Muscle layer of colon (tissue), 2 donors: ENCODE results near the gene SOX14.

ENCODE experiments used
- H3K27ac ChIP-seq: one replicate; pipeline ENCODE4 v1.7.0; 2013; ENCODE audit warnings: low read depth, mild to moderate bottlenecking, low read length, moderate library complexity
- H3K27me3 ChIP-seq, 2 donors: one replicate each; pipeline ENCODE4 v1.7.0; 2013; ENCODE audit warnings: low read length in 2 of 2, mild to moderate bottlenecking in 2 of 2; ENCODE audit not compliant: insufficient read depth in 2 of 2, control insufficient read depth in 1 of 2
- H3K36me3 ChIP-seq: one replicate; pipeline ENCODE4 v1.7.0; 2013; ENCODE audit warnings: mild to moderate bottlenecking, low read length; ENCODE audit not compliant: insufficient read depth
- H3K4me1 ChIP-seq: one replicate; pipeline ENCODE4 v1.7.0; 2013; ENCODE audit warnings: mild to moderate bottlenecking, low read length; ENCODE audit not compliant: insufficient read depth
- H3K4me3 ChIP-seq, 2 donors: one replicate each; pipeline ENCODE4 v1.7.0; 2013; ENCODE audit warnings: low read length in 2 of 2, low read depth in 1 of 2, mild to moderate bottlenecking in 1 of 2, moderate library complexity in 1 of 2
- H3K9ac ChIP-seq: one replicate; pipeline ENCODE4 v1.7.0; 2013; ENCODE audit warnings: low read length
- H3K9me3 ChIP-seq: one replicate; pipeline ENCODE4 v1.7.0; 2013; ENCODE audit warnings: mild to moderate bottlenecking, low read length
- donor health status: abdominal sarcoma.
- donor health status: Adenocarcinoma of cecum.

The SOX14 gene

DNA sequence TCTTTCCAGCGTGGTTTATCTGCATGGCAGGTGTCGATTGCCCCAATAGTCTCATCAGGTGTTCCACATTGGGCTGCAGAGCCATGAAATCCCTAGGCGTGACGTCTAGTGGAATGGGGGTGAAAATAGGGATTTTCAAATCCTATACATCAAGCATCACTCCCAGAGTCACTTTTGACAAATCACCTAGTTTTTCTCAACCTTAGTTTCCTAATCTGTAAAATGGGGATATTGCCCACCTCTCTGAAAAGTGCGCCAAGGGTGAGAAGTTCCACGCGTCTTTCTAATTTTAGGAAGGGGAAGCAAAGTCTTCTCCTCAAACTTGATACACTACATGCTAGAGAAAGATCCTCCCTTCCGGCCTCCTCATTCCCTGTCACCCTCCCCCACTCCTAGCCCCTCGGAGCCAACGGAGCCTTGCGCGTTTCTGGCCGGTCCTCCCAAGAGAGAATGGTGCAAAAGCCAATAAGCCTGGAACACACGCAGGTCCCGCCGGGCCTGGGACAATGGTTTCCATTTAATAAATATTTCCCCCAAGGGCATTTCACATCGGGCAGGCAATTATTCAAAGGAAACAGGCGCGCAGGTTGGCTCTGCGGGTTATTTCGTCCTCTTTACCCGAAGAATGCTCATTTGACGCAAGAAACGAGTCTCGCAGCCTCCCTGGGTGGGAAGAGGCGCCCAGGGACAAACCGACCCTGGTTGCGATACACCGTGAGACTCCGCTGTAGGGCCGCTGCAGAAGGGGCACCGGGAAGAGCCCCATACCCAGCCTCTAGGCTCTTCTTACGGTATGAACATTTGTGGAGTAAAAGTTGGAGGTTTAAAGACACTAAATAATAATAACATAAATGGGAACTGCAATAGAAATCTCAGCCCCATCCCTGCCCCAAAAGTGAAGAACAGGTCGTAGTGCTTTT, 1.2 kb upstream of the SOX14 start:
- H3K4me1 ChIP-seq = peaks cover 10% of the 10 kb centered on the region
- H3K27me3 ChIP-seq = peaks cover 39 to 74% of the 10 kb centered on the region in 2 donors
- no peaks in the 10 kb centered on the region for H3K9me3 ChIP-seq
- H3K4me3 ChIP-seq = no peak overlapping the region
- no peak overlapping the region for H3K9ac ChIP-seq
- H3K36me3 ChIP-seq = no peaks in the 10 kb centered on the region
- H3K27ac ChIP-seq = no peak overlapping the region

DNA sequence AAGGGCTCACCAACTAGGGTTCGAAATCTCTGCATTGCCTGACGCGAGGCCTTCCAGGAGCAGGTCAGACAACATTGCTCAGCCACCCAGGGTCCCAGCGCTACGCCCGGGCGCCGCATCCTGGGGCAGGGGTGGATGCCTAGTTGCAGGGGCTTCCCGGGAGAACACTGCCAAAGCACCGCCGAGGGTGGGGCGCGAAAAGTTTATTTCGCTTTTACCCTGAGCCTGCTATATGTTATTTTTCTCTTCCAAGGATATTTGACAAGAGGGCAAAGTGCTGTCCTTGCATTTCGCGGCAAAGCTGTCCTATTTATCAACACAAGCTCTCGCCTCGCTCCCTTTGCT, 549 bp upstream of the SOX14 start:
- no peak overlapping the region for H3K4me3 ChIP-seq
- H3K27ac ChIP-seq = no peak overlapping the region
- peaks cover 46 to 80% of the 10 kb centered on the region in 2 donors for H3K27me3 ChIP-seq
- H3K36me3 ChIP-seq = no peaks in the 10 kb centered on the region
- no peak overlapping the region for H3K9ac ChIP-seq
- no peaks in the 10 kb centered on the region for H3K9me3 ChIP-seq
- peaks cover 12% of the 10 kb centered on the region for H3K4me1 ChIP-seq

DNA sequence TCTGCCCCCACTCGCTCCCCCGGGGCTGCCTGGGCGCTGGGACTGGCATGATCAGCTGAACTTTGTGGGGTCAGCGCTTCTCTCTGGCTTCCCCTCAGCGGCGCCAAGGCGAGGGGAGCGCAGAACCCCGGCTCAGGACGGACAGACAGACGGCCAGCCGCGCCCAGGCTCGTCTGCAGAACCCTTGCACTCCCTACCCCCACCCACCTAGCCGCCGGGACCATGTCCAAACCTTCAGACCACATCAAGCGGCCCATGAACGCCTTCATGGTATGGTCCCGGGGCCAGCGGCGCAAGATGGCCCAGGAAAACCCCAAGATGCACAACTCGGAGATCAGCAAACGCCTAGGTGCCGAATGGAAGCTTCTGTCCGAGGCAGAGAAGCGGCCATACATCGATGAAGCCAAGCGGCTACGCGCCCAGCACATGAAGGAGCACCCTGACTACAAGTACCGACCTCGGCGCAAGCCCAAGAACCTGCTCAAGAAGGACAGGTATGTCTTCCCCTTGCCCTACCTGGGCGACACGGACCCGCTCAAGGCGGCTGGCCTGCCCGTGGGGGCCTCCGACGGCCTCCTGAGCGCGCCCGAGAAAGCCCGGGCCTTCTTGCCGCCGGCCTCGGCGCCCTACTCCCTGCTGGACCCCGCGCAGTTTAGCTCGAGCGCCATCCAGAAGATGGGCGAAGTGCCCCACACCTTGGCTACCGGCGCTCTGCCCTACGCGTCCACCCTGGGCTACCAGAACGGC, 621 bp downstream of the SOX14 start:
- Histone ChIP-seq H3K36me3 (no peaks in the 10 kb centered on the region), H3K9me3 (no peaks in the 10 kb centered on the region), H3K4me1 (peaks cover 12% of the 10 kb centered on the region), H3K27me3 (peaks cover 49 to 92% of the 10 kb centered on the region in 2 donors), H3K9ac (no peak overlapping the region), H3K4me3 (no peak overlapping the region), H3K27ac (no peak overlapping the region)

DNA sequence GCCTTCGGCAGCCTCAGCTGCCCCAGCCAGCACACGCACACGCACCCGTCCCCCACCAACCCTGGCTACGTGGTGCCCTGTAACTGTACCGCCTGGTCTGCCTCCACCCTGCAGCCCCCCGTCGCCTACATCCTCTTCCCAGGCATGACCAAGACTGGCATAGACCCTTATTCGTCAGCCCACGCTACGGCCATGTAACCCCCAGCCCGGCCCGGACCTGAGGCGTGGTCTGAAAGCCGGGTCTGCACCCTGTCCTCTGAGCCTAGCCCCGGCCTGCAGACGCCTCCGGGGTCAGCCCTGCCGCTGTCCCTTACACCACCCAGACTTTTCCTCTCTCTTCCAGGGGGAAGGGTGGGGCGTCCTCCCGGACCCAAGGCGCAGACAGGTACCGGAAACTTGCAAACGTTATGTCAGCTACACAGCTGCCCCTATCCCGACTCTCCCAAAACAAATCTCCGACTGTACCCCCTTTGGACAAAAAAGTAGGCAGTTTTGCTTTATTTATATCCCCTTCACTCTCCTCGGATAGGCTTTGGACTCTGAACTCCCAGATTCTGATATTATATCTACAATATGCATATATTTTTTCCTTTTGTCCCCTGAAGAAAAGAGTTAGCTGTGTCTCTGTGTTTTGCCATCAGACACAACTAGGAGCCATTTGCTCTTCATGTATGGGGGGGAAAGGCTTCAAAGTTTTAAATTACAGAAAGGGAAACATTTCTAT, 1.4 kb downstream of the SOX14 start:
- Histone ChIP-seq H3K4me3 (no peak overlapping the region), H3K9me3 (no peaks in the 10 kb centered on the region), H3K27me3 (peaks cover 54 to 95% of the 10 kb centered on the region in 2 donors), H3K36me3 (no peaks in the 10 kb centered on the region), H3K9ac (no peak overlapping the region), H3K4me1 (peaks cover 16% of the 10 kb centered on the region), H3K27ac (no peak overlapping the region)

DNA sequence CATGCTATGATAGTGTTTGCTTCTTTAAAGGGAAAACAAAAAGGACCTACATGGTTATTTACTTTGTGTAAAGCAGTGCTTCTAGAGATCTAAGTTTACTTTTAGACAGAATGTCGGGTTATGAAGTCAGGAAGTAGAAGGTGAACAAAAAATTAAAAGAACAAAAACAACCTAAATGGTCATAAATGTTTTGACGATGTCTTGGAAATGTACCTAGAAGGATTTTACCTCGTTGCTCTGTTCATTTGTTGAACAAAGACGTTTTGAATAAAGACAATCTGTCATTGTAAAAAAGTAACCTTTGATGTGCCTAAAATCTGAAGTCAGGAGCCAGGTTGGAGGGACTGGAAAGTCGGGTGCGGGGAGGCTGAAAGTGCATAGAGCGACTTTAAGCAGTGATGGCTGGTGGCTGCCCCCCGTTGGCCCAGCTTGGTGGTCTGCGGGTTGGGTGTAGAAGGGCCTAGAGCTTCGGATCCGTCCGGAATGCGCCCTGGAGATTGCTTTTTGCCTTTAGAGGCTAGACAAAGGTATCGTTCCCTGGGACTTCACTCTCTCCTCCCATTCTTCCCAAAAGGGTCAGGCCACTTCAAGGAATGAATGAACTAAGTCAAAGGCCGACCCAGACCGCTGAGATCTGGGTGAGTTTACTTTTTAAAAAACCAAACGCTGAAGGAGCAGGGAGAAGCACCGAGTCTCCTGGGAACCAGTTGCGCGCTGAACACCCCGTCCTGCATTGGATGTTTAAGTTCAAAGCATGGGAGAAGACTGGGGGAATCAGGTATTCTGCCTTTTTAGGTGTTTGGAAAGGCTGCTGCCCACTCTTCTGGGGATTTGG, 2.1 kb downstream of the SOX14 start:
- no peak overlapping the region for H3K9ac ChIP-seq
- no peaks in the 10 kb centered on the region for H3K36me3 ChIP-seq
- no peaks in the 10 kb centered on the region for H3K9me3 ChIP-seq
- peaks cover 24% of the 10 kb centered on the region for H3K4me1 ChIP-seq
- H3K27me3 ChIP-seq = peaks cover 57 to 95% of the 10 kb centered on the region in 2 donors
- H3K4me3 ChIP-seq = no peak overlapping the region
- H3K27ac ChIP-seq = no peak overlapping the region

DNA sequence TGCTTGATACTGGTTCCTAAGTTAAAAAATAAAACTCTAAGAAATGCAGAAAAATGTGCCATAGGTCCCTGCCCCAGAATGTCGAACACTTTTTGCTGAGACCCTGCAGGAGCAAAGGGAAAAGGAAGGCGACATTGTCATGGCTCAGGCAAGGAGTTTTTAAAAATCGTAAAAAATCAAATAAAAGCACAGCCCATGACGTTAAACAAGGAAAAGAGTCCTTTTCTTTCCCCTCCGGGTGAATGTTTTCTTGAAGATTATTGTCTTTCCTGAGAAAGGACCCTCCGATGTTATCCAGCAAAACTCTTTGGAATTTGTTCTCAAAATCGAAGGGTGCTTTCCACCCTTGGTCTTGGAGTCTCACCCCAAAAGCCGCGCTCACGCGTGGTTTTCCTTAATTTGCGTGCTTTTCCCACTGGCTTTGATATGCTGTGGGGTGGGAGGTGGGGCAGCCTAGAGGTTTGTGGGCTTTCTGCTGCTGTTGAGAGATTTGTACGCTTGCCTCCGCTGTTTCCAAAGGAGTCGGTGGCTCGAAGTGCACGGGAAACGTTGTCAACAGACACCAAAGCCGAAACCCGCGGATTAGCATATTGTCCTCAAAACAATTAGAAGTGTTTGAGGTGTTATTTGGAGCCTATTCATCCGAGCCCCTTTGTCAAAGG, 2.9 kb downstream of the SOX14 start:
- H3K36me3 ChIP-seq = no peaks in the 10 kb centered on the region
- peaks cover 29% of the 10 kb centered on the region for H3K4me1 ChIP-seq
- H3K27ac ChIP-seq = no peak overlapping the region
- no peak overlapping the region for H3K4me3 ChIP-seq
- peaks cover 65 to 95% of the 10 kb centered on the region in 2 donors for H3K27me3 ChIP-seq
- H3K9me3 ChIP-seq = no peaks in the 10 kb centered on the region
- no peak overlapping the region for H3K9ac ChIP-seq

DNA sequence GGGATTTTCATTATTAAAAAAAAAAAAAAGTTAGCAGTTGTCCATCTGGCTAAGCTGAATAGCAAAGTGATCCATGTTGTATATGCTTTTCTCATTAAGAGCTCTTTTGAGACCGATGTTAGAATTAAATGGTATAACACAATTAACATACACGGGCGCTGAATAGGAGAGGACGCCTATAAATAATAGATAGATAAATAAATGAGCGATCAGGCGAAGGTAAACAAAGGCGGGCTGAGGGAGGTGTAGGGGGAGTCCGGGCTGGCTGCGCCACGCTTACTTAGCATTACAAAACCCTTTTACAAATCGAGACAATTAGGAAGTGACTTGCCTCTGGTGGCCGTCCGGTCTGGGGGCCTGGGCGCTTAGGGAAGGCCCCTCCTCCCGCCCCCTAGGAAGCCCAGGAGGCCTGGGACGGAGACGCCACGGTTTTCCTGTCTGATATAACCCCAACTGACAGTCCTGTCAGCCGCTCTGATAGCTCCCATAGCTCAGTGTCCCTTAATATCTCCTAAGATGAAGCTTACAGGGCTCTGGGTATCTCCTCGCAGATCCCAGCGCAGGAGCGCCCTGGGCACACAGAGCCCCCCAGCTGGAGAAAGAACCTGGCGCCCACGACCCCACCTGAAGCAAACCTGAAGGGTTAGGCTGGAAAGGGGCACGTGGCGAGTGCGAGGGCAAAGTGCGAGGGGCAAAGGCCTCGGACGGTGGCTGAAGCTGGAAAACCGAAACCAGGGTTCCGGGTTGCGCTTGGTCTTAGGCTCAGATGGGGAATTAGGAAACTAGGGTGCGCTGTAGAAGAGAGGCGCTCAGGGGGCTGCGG, 3.6 kb downstream of the SOX14 start:
- H3K4me1 ChIP-seq = peaks cover 30% of the 10 kb centered on the region
- peaks cover 66 to 95% of the 10 kb centered on the region in 2 donors for H3K27me3 ChIP-seq

DNA sequence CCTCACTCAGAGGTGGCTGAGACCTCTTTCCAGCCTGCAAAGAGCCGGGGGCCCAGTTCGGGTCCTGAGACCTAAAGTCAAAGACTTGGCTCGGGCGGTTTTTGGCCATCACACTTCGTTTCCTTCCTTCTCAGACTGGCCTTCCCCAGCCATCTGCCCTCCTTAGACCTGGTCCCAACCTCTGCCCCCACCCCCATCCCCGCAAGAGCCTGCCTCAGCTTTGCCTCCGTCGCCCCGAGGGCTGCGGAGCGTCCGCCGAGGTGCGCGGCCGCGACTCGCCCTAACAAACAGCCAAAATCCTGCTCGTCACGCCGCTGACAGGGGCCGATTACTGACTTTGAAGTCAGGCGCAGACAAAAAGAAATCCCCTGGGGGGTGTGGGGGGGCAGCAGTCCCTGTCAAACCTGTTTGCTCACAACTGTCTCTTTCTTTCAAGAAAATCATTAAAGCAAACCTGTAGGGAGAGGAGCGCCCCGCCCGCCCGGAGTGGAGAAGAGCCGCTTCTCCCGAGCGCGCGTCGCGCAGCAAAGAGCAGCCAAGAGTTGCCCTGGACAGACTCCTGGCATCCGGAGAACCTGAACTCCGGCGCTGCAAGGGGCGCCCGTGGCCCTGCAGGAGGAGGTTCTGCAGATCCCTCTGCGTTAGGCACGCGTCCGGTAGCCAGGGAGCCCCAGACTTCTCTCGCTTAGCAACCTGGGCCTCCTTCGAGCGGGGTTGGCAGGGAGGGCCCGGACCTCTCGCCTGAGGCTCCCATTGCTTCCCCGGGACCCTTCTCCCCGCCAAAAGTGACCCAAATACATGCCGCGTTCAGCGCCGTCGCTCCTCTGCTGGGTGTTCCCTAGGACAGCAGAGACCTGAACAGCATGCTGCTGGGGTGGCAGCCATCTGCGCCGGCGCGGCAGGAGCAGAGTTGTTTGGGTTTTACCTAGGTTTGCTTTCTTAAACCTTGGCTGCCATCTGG, 4.5 kb downstream of the SOX14 start:
- no peaks in the 10 kb centered on the region for H3K9me3 ChIP-seq
- peaks cover 30% of the 10 kb centered on the region for H3K4me1 ChIP-seq
- no peak overlapping the region for H3K9ac ChIP-seq
- no peaks in the 10 kb centered on the region for H3K36me3 ChIP-seq
- peak overlapping the region; percentile 39 to 43 for H3K4me3 ChIP-seq
- no peak overlapping the region for H3K27ac ChIP-seq
- peaks cover 66 to 91% of the 10 kb centered on the region in 2 donors for H3K27me3 ChIP-seq

More for the DNA sequence above, 3.6 kb downstream of the SOX14 start:
- H3K27ac ChIP-seq = no peak overlapping the region
- H3K9ac ChIP-seq = no peak overlapping the region
- no peaks in the 10 kb centered on the region for H3K36me3 ChIP-seq
- peak overlapping the region; percentile 39 to 43 for H3K4me3 ChIP-seq
- no peaks in the 10 kb centered on the region for H3K9me3 ChIP-seq

DNA sequence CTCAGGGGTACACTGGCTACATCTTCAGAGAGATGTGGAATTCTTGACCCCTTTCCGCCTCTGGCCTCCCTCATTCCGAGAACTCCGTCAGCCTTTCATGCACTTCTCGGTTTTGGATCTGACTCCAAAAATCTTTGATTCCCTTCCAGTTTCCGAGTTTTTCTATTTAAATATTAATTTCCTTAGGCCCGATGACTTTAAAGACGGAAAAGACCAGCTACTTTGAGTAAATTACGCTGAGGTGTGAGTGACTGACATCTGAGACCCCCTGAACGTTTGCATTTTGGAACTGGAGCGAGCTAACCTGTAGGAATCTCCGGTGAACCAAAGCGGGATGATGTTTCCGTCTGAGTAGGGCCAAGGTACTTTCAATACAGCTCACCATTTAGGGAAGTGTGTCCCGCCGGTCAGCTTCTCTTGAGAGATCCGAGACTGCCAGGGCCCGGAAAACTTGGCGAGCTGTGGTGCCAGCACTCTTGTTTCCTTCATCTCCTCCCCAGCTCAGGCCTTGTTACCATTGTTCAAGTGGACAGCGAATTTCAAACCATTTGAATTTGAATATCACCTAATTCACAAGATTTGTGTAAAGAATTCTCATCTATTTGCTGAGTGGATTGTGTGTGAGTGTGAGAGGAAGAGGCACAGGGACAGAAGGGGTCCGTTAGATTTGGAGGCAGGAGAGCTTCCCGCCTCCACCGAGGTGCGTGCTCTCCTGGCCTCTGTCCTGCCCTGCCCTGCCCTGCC, 5.4 kb downstream of the SOX14 start:
- H3K4me1 ChIP-seq = peaks cover 30% of the 10 kb centered on the region
- H3K27me3 ChIP-seq = peaks cover 62 to 83% of the 10 kb centered on the region in 2 donors
- no peak overlapping the region for H3K4me3 ChIP-seq
- no peak overlapping the region for H3K27ac ChIP-seq
- H3K36me3 ChIP-seq = no peaks in the 10 kb centered on the region
- no peak overlapping the region for H3K9ac ChIP-seq
- H3K9me3 ChIP-seq = no peaks in the 10 kb centered on the region
